ENCODE data around the gene PPARD. TPM values are rescaled to one million over a fixed set of nuclear protein-coding genes. Genes with fewer than 3 reads are reported as not detected.

PPARD gene
- polyA plus RNA-seq, 3 donors, result 1.2 to 22.0 (median 2.4) TPM

DNA sequence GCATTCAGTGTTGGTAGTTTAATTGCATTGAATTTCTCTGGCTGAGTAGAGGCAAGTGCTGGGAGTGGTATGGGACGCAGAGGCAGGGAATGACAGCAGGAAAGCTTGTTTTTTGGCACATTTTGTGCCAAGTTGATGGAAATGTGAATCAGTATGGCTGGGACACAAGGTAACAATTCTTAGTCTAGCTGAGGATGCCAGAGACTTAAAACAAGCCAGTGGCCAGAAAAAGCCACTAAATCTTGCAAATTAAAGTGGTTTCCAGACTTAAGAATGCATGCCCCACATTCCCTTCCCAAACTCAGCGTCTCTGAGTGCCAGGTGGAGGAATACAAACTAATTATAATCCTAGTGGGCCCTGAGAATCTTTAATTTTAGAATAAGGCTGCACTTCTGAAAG, 35.9 kb downstream of the PPARD start:
- peak overlapping the region in 1 of 2 donors; percentile 13 for H3K4me3 Mint-ChIP-seq
- intact Hi-C loops (cut with micrococcal nuclease), result no loop called here
- peaks cover 41% of the 10 kb centered on the region in 2 donors for H3K36me3 Mint-ChIP-seq

DNA sequence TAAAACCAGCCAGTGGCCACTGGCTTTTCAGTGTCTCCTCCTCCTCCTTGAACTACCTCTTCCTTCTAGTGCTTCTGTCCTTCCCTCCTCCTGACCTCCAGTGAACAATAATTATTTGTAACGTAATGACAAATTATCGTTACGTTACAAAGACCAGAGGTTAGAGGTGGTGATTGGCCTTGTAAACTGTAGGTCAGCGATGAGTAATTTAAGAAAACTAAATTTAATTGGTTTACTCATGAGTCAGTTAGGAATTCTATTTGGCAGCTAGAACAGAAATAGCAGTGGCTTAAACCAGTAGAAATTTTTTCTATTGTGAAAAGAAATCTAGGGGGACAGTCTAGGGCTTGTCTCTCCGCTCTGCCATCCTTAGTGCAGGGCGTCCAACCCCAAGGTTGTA, 38.8 kb downstream of the PPARD start:
- intact Hi-C loops (cut with micrococcal nuclease), result no loop called here
- H3K27me3 ChIP-seq (ENCODE audit: control insufficient read depth in 2 of 2, insufficient read depth in 2 of 2, low read length in 2 of 2), result peaks cover 0 to 9% of the 10 kb centered on the region in 2 donors
- no peak overlapping the region for H2AFZ ChIP-seq (ENCODE audit: insufficient read depth, low read depth, low read length, poor library complexity, severe bottlenecking)
- Mint-ChIP-seq H3K9me3 (peaks cover 1 to 10% (median 5%) of the 10 kb centered on the region in 7 donors), H3K27ac (no peak overlapping the region), H3K4me3 (peak overlapping the region in 1 of 2 donors; percentile 18), H3K4me1 (peaks cover 33% of the 10 kb centered on the region), H3K27me3 (ENCODE audit: low read depth in 3 of 3) (peaks cover 5 to 21% (median 7%) of the 10 kb centered on the region in 3 donors), H3K36me3 (peaks cover 25 to 31% of the 10 kb centered on the region in 2 donors)
- peaks cover 0 to 5% of the 10 kb centered on the region in 2 donors for H3K9me3 ChIP-seq (replicated peaks in 1 of 2; ENCODE audit: control insufficient read depth in 1 of 2, insufficient read depth in 1 of 2, low read length in 2 of 2)
- H3K79me2 ChIP-seq (ENCODE audit: insufficient read depth, low read length), result no peaks in the 10 kb centered on the region
- no peak overlapping the region for H3K27ac ChIP-seq (ENCODE audit: low read depth in 1 of 2, low read length in 2 of 2)
- TF ChIP-seq, protein P1, sequence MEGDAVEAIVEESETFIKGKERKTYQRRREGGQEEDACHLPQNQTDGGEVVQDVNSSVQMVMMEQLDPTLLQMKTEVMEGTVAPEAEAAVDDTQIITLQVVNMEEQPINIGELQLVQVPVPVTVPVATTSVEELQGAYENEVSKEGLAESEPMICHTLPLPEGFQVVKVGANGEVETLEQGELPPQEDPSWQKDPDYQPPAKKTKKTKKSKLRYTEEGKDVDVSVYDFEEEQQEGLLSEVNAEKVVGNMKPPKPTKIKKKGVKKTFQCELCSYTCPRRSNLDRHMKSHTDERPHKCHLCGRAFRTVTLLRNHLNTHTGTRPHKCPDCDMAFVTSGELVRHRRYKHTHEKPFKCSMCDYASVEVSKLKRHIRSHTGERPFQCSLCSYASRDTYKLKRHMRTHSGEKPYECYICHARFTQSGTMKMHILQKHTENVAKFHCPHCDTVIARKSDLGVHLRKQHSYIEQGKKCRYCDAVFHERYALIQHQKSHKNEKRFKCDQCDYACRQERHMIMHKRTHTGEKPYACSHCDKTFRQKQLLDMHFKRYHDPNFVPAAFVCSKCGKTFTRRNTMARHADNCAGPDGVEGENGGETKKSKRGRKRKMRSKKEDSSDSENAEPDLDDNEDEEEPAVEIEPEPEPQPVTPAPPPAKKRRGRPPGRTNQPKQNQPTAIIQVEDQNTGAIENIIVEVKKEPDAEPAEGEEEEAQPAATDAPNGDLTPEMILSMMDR (IDR thresholded peaks at IDR 0.05), result no peak
- no peak overlapping the region for H3K4me2 ChIP-seq (replicated peaks; ENCODE audit: extremely low read depth, low read length, poor library complexity, severe bottlenecking)
- no peak for DNase-seq
- H3K4me3 ChIP-seq (replicated peaks in 1 of 3; ENCODE audit: low read depth in 2 of 3, low read length in 3 of 3), result no peak overlapping the region
- peaks cover 27 to 30% of the 10 kb centered on the region in 2 donors for H3K4me1 ChIP-seq (ENCODE audit: control insufficient read depth in 1 of 2, insufficient read depth in 2 of 2, low read length in 2 of 2)
- H3K9ac ChIP-seq (ENCODE audit: insufficient read depth, low read length, poor library complexity, severe bottlenecking), result no peak overlapping the region
- peaks cover 75% of the 10 kb centered on the region for H4K20me1 ChIP-seq (ENCODE audit: insufficient read depth, low read length)
- 100% methylated on average over 2 of the region's 6 CpGs for WGBS (ENCODE audit: insufficient coverage)
- no peaks in the 10 kb centered on the region for H3K36me3 ChIP-seq (replicated peaks in 1 of 2; ENCODE audit: control insufficient read depth in 1 of 2, insufficient read depth in 2 of 2, low read length in 2 of 2)

More for the DNA sequence above, 35.9 kb downstream of the PPARD start:
- Histone ChIP-seq H3K9me3 (replicated peaks in 1 of 2; ENCODE audit: control insufficient read depth in 1 of 2, insufficient read depth in 1 of 2, low read length in 2 of 2) (peaks cover 0 to 5% of the 10 kb centered on the region in 2 donors), H3K9ac (ENCODE audit: insufficient read depth, low read length, poor library complexity, severe bottlenecking) (no peak overlapping the region), H2AFZ (ENCODE audit: insufficient read depth, low read depth, low read length, poor library complexity, severe bottlenecking) (no peak overlapping the region), H3K27ac (ENCODE audit: low read depth in 1 of 2, low read length in 2 of 2) (no peak overlapping the region), H3K36me3 (replicated peaks in 1 of 2; ENCODE audit: control insufficient read depth in 1 of 2, insufficient read depth in 2 of 2, low read length in 2 of 2) (no peaks in the 10 kb centered on the region), H3K79me2 (ENCODE audit: insufficient read depth, low read length) (peaks cover 5% of the 10 kb centered on the region), H3K4me1 (ENCODE audit: control insufficient read depth in 1 of 2, insufficient read depth in 2 of 2, low read length in 2 of 2) (peaks cover 33 to 34% of the 10 kb centered on the region in 2 donors), H3K4me2 (replicated peaks; ENCODE audit: extremely low read depth, low read length, poor library complexity, severe bottlenecking) (no peak overlapping the region), H4K20me1 (ENCODE audit: insufficient read depth, low read length) (peaks cover 73% of the 10 kb centered on the region), H3K27me3 (ENCODE audit: control insufficient read depth in 2 of 2, insufficient read depth in 2 of 2, low read length in 2 of 2) (peaks cover 0 to 9% of the 10 kb centered on the region in 2 donors), H3K4me3 (replicated peaks in 1 of 3; ENCODE audit: low read depth in 2 of 3, low read length in 3 of 3) (no peak overlapping the region)
- no peak for DNase-seq
- Mint-ChIP-seq H3K27me3 (ENCODE audit: low read depth in 3 of 3) (peaks cover 7 to 30% (median 16%) of the 10 kb centered on the region in 3 donors), H3K9me3 (peaks cover 1 to 10% (median 5%) of the 10 kb centered on the region in 7 donors), H3K4me1 (peaks cover 38% of the 10 kb centered on the region), H3K27ac (no peak overlapping the region)
- WGBS (ENCODE audit: insufficient coverage), result 100% methylated on average over 1 of the region's 2 CpGs
- TF ChIP-seq, protein P1 (IDR thresholded peaks at IDR 0.05), result no peak
